ENCODE results near the gene TGFBR3.

TGFBR3 gene

DNA sequence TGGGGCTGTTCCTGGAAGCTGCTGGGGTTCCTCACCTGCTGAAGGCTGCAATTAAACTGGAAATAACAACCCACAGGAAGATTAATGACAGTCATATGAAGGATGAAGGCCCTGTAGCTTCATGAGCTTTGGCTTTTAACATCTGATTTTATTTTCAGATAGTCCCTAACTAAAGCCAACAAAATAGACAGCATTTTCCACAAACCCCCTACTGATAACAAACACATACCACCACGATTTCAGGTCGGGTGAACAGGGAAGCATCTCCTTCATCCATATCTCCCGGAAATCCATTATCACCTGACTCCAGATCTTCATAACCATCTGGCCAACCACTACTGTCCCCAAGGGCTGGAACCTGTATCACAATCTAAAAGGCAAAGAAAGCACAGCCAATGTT, 169.6 kb downstream of the TGFBR3 start:
- in situ Hi-C loops (cut with HindIII; ENCODE audit: low pct_unique_long_range_greater_than_20kb, low sequenced_read_pairs): no loop called here
- no peak for DNase-seq (ENCODE audit: low read depth in 1 of 2, low spot score in 1 of 2)
- no peak for TF ChIP-seq JUND (IDR thresholded peaks at IDR 0.05; ENCODE audit: low read depth)

DNA sequence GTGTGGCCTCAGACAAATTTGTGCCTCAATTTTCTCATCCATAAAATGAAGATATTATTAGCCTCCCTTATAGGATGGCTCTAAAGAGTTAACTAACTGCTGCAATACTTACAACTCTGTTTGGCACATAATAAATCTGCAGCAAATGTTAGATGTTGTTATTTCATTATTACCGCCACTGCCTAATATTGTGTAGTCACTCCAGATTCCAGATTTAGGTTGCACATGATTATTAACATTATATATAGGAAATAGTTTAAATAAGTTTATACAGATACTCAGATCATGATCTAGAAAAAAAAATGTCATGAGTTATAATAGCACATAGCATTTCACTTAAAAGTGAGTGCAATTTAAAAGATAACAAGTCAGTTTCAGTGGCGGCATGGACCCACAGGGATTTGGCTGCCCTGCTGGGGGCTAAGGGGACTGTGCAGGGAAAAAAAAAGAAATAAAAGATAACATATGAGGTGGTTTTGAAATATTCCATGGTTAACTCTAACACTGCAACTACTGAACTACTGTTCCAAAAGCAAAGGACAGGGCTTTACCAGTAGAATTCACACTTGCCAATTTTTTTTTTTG, 170.4 kb downstream of the TGFBR3 start:
- DNase-seq (ENCODE audit: low read depth in 1 of 2, low spot score in 1 of 2): no peak
- no peak for TF ChIP-seq JUND (IDR thresholded peaks at IDR 0.05; ENCODE audit: low read depth)
- in situ Hi-C loops (cut with HindIII; ENCODE audit: low pct_unique_long_range_greater_than_20kb, low sequenced_read_pairs): no loop called here

DNA sequence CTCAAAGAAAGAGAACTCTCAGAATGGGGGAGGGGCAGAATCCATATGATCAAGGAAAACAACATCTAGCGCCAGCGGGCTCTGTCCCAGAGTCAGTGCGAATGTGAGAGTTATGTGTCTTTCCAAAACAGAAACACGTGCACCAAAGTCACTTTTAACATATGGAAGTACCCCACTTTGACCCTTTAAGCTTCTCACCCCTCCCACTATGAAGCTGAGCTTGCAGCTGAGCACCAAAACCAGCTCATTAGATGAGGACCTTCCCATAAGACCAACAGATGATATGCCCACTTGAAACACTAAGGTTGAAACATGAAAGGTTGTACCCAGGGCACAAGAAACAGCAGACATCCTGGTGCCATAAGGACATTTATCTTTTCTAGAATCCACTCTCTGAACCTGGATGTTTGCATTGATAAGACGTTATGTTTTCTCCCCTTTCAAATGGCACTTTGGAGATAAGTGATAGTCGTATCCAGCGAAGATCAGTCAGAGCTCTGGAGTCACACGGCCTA, 171.0 kb downstream of the TGFBR3 start:
- in situ Hi-C loops (cut with HindIII; ENCODE audit: low pct_unique_long_range_greater_than_20kb, low sequenced_read_pairs): no loop called here
- no peak for TF ChIP-seq JUND (IDR thresholded peaks at IDR 0.05; ENCODE audit: low read depth)
- DNase-seq (ENCODE audit: low read depth in 1 of 2, low spot score in 1 of 2): no peak

- in situ Hi-C loops (cut with HindIII; ENCODE audit: low pct_unique_long_range_greater_than_20kb, low sequenced_read_pairs): no loop called here
- DNase-seq (ENCODE audit: low read depth in 1 of 2, low spot score in 1 of 2): no peak
Observed at GRCh38 chr1:91712981-91713841, 172.7 kb downstream of the TGFBR3 start.

DNA sequence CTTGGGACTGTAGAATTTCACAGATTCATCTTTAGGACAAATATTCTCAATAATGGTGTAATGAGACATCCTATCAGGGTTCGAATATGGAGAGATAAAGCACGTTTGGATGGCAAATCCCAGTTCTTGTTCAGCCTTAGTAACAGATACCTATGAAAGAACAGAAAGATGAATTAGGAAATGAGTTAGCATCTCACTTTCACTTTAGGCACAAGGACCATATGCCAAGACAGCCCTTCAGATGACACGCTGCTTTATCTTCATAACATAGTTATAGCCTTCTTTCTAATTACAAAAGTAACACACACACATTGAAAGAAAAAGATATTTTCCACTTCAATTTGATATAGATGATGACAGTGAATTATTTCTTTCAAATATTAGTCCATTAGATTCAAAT, 173.6 kb downstream of the TGFBR3 start:
- no peak for TF ChIP-seq JUND (IDR thresholded peaks at IDR 0.05; ENCODE audit: low read depth)
- in situ Hi-C loops (cut with HindIII; ENCODE audit: low pct_unique_long_range_greater_than_20kb, low sequenced_read_pairs): no loop called here
- DNase-seq (ENCODE audit: low read depth in 1 of 2, low spot score in 1 of 2): no peak

More at GRCh38 chr1:91712981-91713841, 172.7 kb downstream of the TGFBR3 start:
- TF ChIP-seq JUND (IDR thresholded peaks at IDR 0.05; ENCODE audit: low read depth): no peak

GRCh38 chr1:91711504-91712247, 174.3 kb downstream of the TGFBR3 start:
- DNase-seq (ENCODE audit: low read depth in 1 of 2, low spot score in 1 of 2): no peak
- in situ Hi-C loops (cut with HindIII; ENCODE audit: low pct_unique_long_range_greater_than_20kb, low sequenced_read_pairs): no loop called here
- TF ChIP-seq JUND (IDR thresholded peaks at IDR 0.05; ENCODE audit: low read depth): no peak

DNA sequence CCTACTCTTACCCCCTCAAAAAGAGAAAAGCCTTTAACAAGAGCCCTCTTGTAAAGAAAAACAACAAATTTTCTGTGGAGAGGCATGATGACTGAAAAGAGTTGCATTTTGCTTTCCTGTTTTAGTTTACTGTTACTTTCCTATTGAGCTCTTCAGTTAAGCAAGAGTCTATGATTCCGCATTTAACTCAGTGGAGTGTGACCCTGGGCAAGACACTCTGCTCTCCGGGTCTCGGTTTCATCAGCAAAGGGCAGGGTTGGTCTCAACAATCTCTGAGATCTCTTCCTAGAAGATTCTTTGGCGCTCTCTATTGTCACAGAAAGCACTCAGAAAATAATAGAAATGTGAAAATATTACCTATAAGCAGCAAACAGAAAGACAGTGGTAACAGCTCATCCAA, 175.7 kb downstream of the TGFBR3 start:
- TF ChIP-seq JUND (IDR thresholded peaks at IDR 0.05; ENCODE audit: low read depth): no peak
- in situ Hi-C loops (cut with HindIII; ENCODE audit: low pct_unique_long_range_greater_than_20kb, low sequenced_read_pairs): no loop called here
- no peak for DNase-seq (ENCODE audit: low read depth in 1 of 2, low spot score in 1 of 2)

DNA sequence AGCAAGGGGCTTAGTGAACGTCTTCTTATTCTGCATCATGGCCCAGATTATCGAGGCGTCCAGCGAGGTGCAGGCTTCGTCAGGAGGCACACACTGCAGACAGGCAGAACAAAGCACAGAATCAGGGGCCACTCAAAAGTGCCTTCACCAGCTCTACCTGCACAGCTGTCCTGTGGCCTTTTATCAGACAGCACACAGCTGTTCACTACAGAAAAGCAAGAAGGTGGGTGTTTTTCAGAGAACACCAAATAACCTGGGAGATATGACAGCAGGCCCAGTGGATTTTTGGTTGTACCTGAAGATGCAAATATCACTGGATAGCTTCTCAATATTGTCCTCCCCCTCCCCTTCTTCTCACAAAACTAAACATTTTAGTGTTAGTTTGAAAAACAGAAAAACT, 177.3 kb downstream of the TGFBR3 start:
- no peak for TF ChIP-seq JUND (IDR thresholded peaks at IDR 0.05; ENCODE audit: low read depth)
- DNase-seq (ENCODE audit: low read depth in 1 of 2, low spot score in 1 of 2): no peak
- in situ Hi-C loops (cut with HindIII; ENCODE audit: low pct_unique_long_range_greater_than_20kb, low sequenced_read_pairs): no loop called here

DNA sequence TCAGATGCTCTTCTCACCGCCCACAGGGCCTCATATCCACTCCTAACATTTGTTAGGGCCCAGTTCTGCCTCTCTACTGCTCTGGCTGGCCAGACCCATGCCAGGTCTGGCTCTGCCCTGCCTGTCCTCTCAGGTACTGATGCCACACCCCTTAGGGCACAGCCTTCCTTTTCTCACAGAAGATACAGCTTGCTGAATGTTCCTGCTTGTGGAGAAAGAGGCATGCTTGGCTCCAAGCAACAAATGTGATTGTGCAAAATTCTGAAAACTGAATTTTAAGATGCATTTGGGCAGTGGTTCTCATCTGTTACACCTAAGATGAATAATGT, 178.1 kb downstream of the TGFBR3 start:
- no peak for DNase-seq (ENCODE audit: low read depth in 1 of 2, low spot score in 1 of 2)
- no peak for TF ChIP-seq JUND (IDR thresholded peaks at IDR 0.05; ENCODE audit: low read depth)
- in situ Hi-C loops (cut with HindIII; ENCODE audit: low pct_unique_long_range_greater_than_20kb, low sequenced_read_pairs): no loop called here

DNA sequence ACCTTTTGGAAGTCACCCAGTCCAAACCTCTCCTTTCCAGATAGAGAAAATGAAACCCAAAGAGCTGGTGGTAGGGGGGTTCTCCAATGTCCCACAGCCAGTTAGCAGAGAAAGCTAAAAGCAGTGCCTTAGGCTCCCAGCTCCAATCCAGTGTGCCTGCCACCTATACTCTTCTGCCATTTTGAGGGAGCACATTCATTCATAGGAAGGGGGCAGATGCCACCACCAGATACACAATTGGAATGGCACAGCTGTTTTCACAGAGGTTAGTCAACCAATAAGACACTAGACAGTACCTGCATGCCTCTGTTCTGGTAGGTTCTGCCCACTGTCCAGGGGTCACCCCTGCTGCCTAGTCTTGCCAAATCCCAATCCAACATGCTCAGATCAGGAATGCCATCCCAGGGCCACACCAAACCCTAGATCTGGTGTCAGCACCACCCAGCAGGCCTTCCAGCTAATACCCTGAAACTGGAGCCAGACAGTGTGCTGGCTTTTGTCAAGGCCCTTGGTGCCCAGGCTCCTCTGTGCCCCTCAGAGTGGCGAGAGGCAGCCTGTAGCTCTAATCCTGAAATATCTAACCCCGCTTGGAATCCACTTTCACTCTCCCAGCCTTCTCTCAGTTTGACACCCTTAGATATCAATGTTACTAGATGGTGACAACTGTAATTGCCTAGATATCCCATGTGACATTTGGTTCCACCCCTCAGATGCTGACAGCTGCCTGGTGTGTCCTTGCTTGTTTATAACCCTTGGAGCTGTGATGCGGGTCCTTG, 178.6 kb downstream of the TGFBR3 start:
- in situ Hi-C loops (cut with HindIII; ENCODE audit: low pct_unique_long_range_greater_than_20kb, low sequenced_read_pairs): no loop called here
- DNase-seq (ENCODE audit: low read depth in 1 of 2, low spot score in 1 of 2): no peak
- TF ChIP-seq JUND (IDR thresholded peaks at IDR 0.05; ENCODE audit: low read depth): no peak

DNA sequence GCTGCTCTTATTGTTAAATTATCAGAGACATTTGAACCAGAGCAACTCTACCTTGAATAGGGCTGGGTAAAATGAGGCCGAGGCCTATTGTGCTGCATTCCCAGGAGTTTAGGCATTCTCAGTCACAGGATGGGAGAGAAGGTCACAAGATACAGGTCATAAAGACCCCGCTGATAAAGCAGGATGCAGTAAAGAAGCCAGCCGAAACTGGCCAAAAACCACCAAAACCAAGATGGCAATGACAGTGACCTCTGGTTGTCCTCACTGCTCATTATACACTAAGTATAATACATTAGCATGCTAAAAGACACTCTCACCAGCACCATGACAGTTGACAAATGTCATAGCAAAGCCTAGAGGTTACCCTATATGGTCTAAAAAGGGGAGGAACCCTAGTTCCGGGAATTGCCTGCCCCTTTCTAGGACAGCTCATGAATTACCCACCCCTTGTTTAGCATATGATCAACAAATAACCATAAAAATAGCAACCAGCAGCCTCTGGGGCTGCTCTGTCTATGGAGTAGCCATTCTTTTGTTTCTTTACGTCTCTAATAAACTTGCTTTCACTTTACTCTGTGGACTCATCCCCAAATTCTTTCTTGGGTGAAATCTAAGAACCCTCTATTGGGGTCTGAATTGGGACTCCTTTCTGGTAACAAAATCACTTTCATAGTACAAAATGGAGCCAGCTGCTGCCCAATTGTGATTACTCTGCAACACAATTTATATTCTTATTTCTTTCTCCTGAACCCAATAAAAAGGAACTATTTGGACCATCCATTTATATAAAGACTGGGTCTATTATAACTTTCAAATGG, 179.6 kb downstream of the TGFBR3 start:
- TF ChIP-seq JUND (IDR thresholded peaks at IDR 0.05; ENCODE audit: low read depth): no peak
- DNase-seq (ENCODE audit: low read depth in 1 of 2, low spot score in 1 of 2): no peak
- in situ Hi-C loops (cut with HindIII; ENCODE audit: low pct_unique_long_range_greater_than_20kb, low sequenced_read_pairs): no loop called here

All from T47D (cell line).